ENCODE results near the gene FAM124A.

GRCh38 chr13:51277928-51278327, 55.7 kb downstream of the FAM124A start:
- TF ChIP-seq RBBP5 (conservative IDR thresholded peaks at IDR 0.05) (no peak), CHD2 (IDR thresholded peaks at IDR 0.05; ENCODE audit: borderline replicate concordance, low read depth, low read length) (no peak), POLR2A (IDR thresholded peaks at IDR 0.05; ENCODE audit: low read depth, low read length) (no peak), EZH2 (IDR thresholded peaks at IDR 0.05; ENCODE audit: borderline replicate concordance, control insufficient read depth, low read depth, low read length) (no peak), ATF3 (IDR thresholded peaks at IDR 0.05; ENCODE audit: borderline replicate concordance, extremely low read depth, low read depth, low read length) (no peak)
- TF ChIP-seq, protein P1, sequence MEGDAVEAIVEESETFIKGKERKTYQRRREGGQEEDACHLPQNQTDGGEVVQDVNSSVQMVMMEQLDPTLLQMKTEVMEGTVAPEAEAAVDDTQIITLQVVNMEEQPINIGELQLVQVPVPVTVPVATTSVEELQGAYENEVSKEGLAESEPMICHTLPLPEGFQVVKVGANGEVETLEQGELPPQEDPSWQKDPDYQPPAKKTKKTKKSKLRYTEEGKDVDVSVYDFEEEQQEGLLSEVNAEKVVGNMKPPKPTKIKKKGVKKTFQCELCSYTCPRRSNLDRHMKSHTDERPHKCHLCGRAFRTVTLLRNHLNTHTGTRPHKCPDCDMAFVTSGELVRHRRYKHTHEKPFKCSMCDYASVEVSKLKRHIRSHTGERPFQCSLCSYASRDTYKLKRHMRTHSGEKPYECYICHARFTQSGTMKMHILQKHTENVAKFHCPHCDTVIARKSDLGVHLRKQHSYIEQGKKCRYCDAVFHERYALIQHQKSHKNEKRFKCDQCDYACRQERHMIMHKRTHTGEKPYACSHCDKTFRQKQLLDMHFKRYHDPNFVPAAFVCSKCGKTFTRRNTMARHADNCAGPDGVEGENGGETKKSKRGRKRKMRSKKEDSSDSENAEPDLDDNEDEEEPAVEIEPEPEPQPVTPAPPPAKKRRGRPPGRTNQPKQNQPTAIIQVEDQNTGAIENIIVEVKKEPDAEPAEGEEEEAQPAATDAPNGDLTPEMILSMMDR (IDR thresholded peaks at IDR 0.05 in 2 of 3, conservative IDR thresholded peaks at IDR 0.05 in 1 of 3; ENCODE audit: control insufficient read depth in 2 of 3, extremely low read depth in 1 of 3, insufficient read depth in 1 of 3, low read depth in 3 of 3, low read length in 3 of 3) = no peak

All from GM12878 (cell line).